Measurements from ENCODE around the gene NLRP14.

GRCh38 chr11:7062534-7062933 lies 42.3 kb downstream of the NLRP14 start:
- TF ChIP-seq HDGF (IDR thresholded peaks at IDR 0.05; ENCODE audit: borderline replicate concordance) (no peak), SUZ12 (IDR thresholded peaks at IDR 0.05) (no peak), SP1 (IDR thresholded peaks at IDR 0.05) (no peak), TARDBP (IDR thresholded peaks at IDR 0.05) (no peak), NFRKB (IDR thresholded peaks at IDR 0.05) (no peak), L3MBTL2 (conservative IDR thresholded peaks at IDR 0.05) (no peak), BHLHE40 (IDR thresholded peaks at IDR 0.05; ENCODE audit: borderline replicate concordance) (no peak), FOXM1 (IDR thresholded peaks at IDR 0.05; ENCODE audit: borderline replicate concordance) (no peak), ELF4 (IDR thresholded peaks at IDR 0.05) (no peak), FOXK2 (IDR thresholded peaks at IDR 0.05) (no peak)
